SK-N-MC (cell line): ENCODE results near the gene SLC17A3.

Source experiments
- DNase-seq: peaks from one replicate; pipeline ENCODE4 v3.0.0-alpha.2; 2011; ENCODE audit warnings: low read depth, low spot score
- H3K27ac ChIP-seq: fragments of 200-600 bp; sonication (generic); 2 replicates; pipeline ENCODE4 v1.5.1; 2016; ENCODE audit warnings: mixed run types
- H3K36me3 ChIP-seq: fragments of 200-600 bp; sonication (generic); 2 replicates; pipeline ENCODE4 v1.6.1; 2017; ENCODE audit warnings: antibody characterized with exemption, low read length, mixed read lengths; ENCODE audit not compliant: insufficient read depth
- H3K4me3 ChIP-seq: fragments of 200-600 bp; sonication (generic); 2 replicates; pipeline ENCODE4 v1.5.1; 2016
- H3K9ac ChIP-seq: fragments of 200-600 bp; sonication (generic); 2 replicates; pipeline ENCODE4 v1.8.0; 2017; ENCODE audit warnings: mixed run types, mixed read lengths; ENCODE audit not compliant: insufficient read length
- H3K9me3 ChIP-seq: fragments of 200-600 bp; sonication (generic); 2 replicates; pipeline ENCODE4 v1.6.1; 2017; ENCODE audit warnings: low read depth, mild to moderate bottlenecking, antibody characterized with exemption, low read length, moderate library complexity, mixed read lengths
- EZH2 ChIP-seq: fragments of 200-600 bp; sonication (generic); IDR thresholded peaks from one replicate; pipeline ENCODE4 v1.6.1; 2017; ENCODE audit warnings: antibody characterized with exemption
- FOXP2 ChIP-seq: optimal IDR thresholded peaks from 2 replicates; pipeline ENCODE3; 2011; ENCODE audit warnings: mild to moderate bottlenecking, moderate library complexity; ENCODE audit not compliant: insufficient read depth; ENCODE audit errors: extremely low read length, control extremely low read depth
- POLR2AphosphoS5 ChIP-seq: IDR thresholded peaks from 2 replicates; pipeline ENCODE4 v1.6.1; 2012; ENCODE audit warnings: mild to moderate bottlenecking, low read depth, low read length, borderline replicate concordance

The SLC17A3 gene

DNA sequence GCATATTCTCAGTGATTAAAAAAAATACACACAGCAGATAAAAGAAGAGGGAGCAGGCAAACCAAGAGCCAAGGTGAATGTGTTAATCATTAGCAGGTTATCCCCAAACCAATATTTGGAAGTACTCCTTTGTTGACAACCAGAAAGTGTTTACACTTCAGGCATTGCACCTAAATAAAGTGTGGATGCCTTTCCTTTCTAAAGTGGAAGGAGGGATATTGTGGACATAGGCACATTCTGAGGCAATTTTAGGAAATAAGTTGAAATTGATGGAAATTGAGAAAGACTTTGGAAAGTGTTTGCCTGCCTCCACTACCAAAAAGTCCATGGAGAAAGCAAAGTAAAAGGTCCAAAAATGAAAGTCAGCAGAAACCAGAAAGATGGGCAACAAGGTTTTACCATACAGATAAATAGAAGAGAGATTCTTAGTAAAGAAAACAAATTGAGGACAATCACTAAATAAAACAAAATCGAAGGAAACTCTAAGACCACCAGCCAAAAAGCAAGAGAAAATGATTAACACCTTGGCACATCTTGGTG is 33.5 kb upstream of the SLC17A3 start:
- no peak overlapping the region for H3K9ac ChIP-seq
- H3K27ac ChIP-seq, result no peak overlapping the region
- H3K4me3 ChIP-seq, result no peak overlapping the region
- DNase-seq, result no peak
- no peaks in the 10 kb centered on the region for H3K9me3 ChIP-seq
- no peak for TF ChIP-seq FOXP2
- no peak for TF ChIP-seq POLR2AphosphoS5
- TF ChIP-seq EZH2, result no peak
- H3K36me3 ChIP-seq, result no peaks in the 10 kb centered on the region

DNA sequence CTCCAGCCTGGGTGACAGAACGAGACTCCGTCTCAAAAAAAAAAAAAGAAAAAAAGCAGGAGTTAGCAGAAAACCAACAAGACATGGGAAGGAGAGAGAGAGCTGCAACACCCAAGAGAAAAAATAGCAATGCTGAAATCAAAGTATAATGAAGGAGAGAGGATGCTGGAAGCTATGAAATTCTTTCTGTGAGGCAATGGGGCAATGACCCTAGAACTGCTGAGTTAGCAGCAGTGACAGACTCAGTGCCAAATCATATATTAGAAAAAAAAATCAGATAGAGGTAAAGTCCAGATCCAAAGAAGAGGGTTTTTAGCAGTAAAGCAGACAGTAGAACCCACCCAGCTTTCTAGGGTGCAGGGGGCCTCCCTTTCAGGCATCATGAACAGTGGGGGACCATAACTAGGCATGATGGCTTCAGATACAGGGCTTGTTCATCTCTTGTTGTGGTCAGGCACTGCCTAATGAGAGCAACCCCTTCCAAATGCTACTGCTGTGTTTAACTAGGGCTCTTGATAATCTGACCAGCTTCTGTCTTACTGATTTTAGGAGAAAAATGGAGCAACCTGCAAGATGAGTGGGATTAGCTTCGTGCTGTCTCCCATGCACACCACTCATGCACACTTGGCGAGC is 29.5 kb upstream of the SLC17A3 start:
- DNase-seq, result no peak

GRCh38 chr6:25902071-25902470 is 28.0 kb upstream of the SLC17A3 start:
- Histone ChIP-seq H3K36me3 (no peaks in the 10 kb centered on the region), H3K9ac (no peak overlapping the region), H3K4me3 (no peak overlapping the region), H3K9me3 (no peaks in the 10 kb centered on the region), H3K27ac (no peak overlapping the region)
- DNase-seq, result no peak
- no peak for TF ChIP-seq POLR2AphosphoS5
- no peak for TF ChIP-seq FOXP2
- no peak for TF ChIP-seq EZH2

More for the DNA sequence above, 29.5 kb upstream of the SLC17A3 start:
- Histone ChIP-seq H3K9me3 (no peaks in the 10 kb centered on the region), H3K27ac (no peak overlapping the region), H3K36me3 (no peaks in the 10 kb centered on the region), H3K9ac (no peak overlapping the region), H3K4me3 (no peak overlapping the region)
- TF ChIP-seq POLR2AphosphoS5, result no peak
- TF ChIP-seq EZH2, result no peak
- no peak for TF ChIP-seq FOXP2

- Histone ChIP-seq H3K9me3 (no peaks in the 10 kb centered on the region), H3K4me3 (no peak overlapping the region), H3K36me3 (no peaks in the 10 kb centered on the region), H3K9ac (no peak overlapping the region), H3K27ac (no peak overlapping the region)
- DNase-seq, result no peak
- no peak for TF ChIP-seq FOXP2
- no peak for TF ChIP-seq POLR2AphosphoS5
- no peak for TF ChIP-seq EZH2
Measured at GRCh38 chr6:25900843-25901242, 26.8 kb upstream of the SLC17A3 start.

DNA sequence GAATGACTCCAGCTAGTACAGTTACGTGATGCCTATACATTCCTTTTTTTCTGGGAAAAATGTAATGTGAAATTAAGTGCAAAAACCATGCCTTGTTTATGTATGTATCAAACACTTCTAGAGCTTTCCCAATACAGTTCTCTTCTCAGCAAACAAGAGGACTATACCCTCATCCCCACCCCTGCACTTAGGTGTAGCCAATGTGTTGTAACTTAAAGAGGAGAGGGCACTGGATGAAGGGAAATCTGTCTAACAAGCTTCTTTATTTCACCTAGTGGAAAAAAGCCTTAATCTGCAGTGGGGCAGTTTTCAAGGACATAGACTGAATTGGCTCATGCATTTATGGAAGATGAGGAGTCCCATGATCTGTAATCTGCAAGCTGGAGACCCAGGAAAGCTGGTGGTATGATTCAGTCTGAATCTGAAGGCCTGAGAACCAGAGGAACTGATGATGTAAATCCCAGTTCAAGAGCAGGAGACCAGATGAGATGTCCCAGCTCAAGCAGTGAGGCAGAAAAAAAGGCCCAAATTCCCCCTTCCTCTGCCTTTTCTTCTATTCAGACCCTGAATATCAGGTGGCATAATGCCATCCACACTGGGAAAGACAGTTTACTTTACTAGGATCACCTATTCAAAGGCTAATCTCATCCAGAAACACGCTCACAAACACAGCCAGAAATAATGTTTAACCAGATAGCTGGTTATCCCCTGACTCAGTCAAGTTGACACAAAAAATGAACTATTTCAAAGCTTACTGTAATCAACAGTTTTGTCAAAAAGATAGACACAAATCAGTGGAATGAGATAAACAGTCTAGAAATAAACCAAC is 25.8 kb upstream of the SLC17A3 start:
- TF ChIP-seq FOXP2, result no peak
- TF ChIP-seq EZH2, result no peak
- no peak for TF ChIP-seq POLR2AphosphoS5
- no peak overlapping the region for H3K27ac ChIP-seq
- no peak for DNase-seq
- H3K36me3 ChIP-seq, result no peaks in the 10 kb centered on the region
- no peak overlapping the region for H3K4me3 ChIP-seq
- H3K9me3 ChIP-seq, result no peaks in the 10 kb centered on the region
- no peak overlapping the region for H3K9ac ChIP-seq

GRCh38 chr6:25899123-25899522 is 25.1 kb upstream of the SLC17A3 start:
- Histone ChIP-seq H3K27ac (no peak overlapping the region), H3K9me3 (no peaks in the 10 kb centered on the region), H3K9ac (no peak overlapping the region), H3K36me3 (no peaks in the 10 kb centered on the region), H3K4me3 (no peak overlapping the region)
- no peak for DNase-seq
- TF ChIP-seq POLR2AphosphoS5 (no peak), FOXP2 (no peak), EZH2 (no peak)

DNA sequence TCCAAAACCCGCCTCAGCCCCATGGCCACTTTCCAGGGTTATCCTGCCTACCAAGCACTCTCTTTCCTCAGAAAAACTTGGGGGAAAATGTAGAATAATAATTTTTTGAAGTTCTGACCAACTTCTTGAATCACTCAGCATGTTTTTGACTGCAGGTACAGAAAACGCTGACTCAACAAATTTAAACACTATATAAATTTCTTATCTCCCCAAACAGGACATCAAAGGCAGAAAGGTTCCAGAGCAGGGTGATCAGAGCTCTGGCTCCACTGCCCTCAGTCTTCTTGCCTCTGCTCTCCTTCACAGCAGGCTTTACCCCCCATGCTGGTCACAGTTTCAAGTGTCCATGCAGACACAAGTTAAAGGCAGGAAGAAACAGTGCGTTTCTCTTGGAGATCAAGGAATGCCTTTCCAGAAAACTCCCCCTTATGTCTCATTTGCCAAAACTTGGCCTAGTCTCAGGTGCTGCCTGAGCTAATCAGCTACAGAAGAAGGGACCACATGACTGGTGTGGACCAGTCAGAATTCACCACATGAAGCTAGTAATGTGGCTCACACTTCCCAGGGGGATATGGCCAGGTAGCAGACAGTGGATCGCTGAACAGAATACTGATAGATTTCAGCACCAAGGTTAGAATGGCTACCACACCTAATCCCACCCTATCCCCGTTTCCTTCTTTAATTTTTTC is 24.4 kb upstream of the SLC17A3 start:
- no peaks in the 10 kb centered on the region for H3K9me3 ChIP-seq
- H3K27ac ChIP-seq, result no peak overlapping the region
- DNase-seq, result no peak
- H3K9ac ChIP-seq, result no peak overlapping the region
- no peaks in the 10 kb centered on the region for H3K36me3 ChIP-seq
- TF ChIP-seq EZH2 (no peak), FOXP2 (no peak), POLR2AphosphoS5 (no peak)
- no peak overlapping the region for H3K4me3 ChIP-seq

- Histone ChIP-seq H3K27ac (no peak overlapping the region), H3K9ac (no peak overlapping the region), H3K36me3 (no peaks in the 10 kb centered on the region), H3K9me3 (no peaks in the 10 kb centered on the region), H3K4me3 (no peak overlapping the region)
- TF ChIP-seq POLR2AphosphoS5, result no peak
- TF ChIP-seq EZH2, result no peak
- no peak for TF ChIP-seq FOXP2
- DNase-seq, result no peak
Measured at GRCh38 chr6:25896252-25896651, 22.2 kb upstream of the SLC17A3 start.
